Spleen (tissue), 11 donors: ENCODE results near the gene SYCP2. TPM values are rescaled to one million over a fixed set of nuclear protein-coding genes. Genes with fewer than 3 reads are reported as not detected.

Experiments
- DNase-seq: peaks from one replicate; pipeline ENCODE4 v3.0.0-alpha.2; 2020
- H3K27ac ChIP-seq, 8 donors: fragments of 200-600 bp; sonication (generic) in 7 of 8; 1 replicate in 4 of 8; 2 replicates in 4 of 8; pipeline versions ENCODE4 v1.5.0 to v1.8.0; 2016 to 2021; ENCODE audit warnings: inconsistent platforms in 4 of 8, mild to moderate bottlenecking in 4 of 8, moderate library complexity in 1 of 8
- H3K27me3 ChIP-seq, 7 donors: fragments of 200-600 bp; sonication (generic) in 6 of 7; replicated peaks in 1 of 7; 1 replicate in 4 of 7; 2 replicates in 3 of 7; pipeline versions ENCODE4 v1.5.0 to v1.8.0; 2016 to 2021; ENCODE audit warnings: inconsistent platforms in 3 of 7, mild to moderate bottlenecking in 1 of 7
- H3K36me3 ChIP-seq, 6 donors: fragments of 200-600 bp; sonication (generic) in 5 of 6; 1 replicate in 4 of 6; 2 replicates in 2 of 6; pipeline versions ENCODE4 v1.5.0 to v1.8.0; 2016 to 2021; ENCODE audit warnings: inconsistent platforms in 2 of 6
- H3K4me1 ChIP-seq, 6 donors: fragments of 200-600 bp; sonication (generic) in 5 of 6; 1 replicate in 3 of 6; 2 replicates in 3 of 6; pipeline versions ENCODE4 v1.5.0 to v1.8.0; 2016 to 2021; ENCODE audit warnings: inconsistent platforms in 3 of 6
- H3K4me3 ChIP-seq, 8 donors: fragments of 200-600 bp; sonication (generic) in 7 of 8; 1 replicate in 4 of 8; 2 replicates in 4 of 8; pipeline versions ENCODE4 v1.5.0 to v1.8.0; 2016 to 2021; ENCODE audit warnings: inconsistent platforms in 4 of 8, mild to moderate bottlenecking in 4 of 8, moderate library complexity in 2 of 8
- H3K9me3 ChIP-seq, 8 donors: fragments of 200-600 bp; sonication (generic) in 7 of 8; 1 replicate in 4 of 8; 2 replicates in 4 of 8; pipeline versions ENCODE4 v1.5.0 to v1.8.0; 2016 to 2021; ENCODE audit warnings: inconsistent platforms in 4 of 8
- POLR2A ChIP-seq, 3 donors: fragments of 450-650 bp; IDR thresholded peaks; one replicate each; pipeline ENCODE4 v1.5.1; 2017; ENCODE audit warnings: antibody characterized with exemption in 3 of 3, mild to moderate bottlenecking in 1 of 3
- POLR2AphosphoS5 ChIP-seq, 3 donors: sonication (generic); formaldehyde crosslinking; IDR thresholded peaks; one replicate each; pipeline ENCODE4 v1.5.1; 2017; ENCODE audit warnings: antibody characterized with exemption in 3 of 3
- WGBS, 5 donors: extraction: QIAGEN DNeasy Blood & Tissue Kit in 3 of 5; methylation state at CpG; one replicate each; pipeline versions ENCODE4 v1.1.5 to v1.1.7; 2013 to 2018; 5-methylcytosine and 5-hydroxymethylcytosine counted together
- intact Hi-C: fragments of 100-400 bp; cut with DNase I; formaldehyde crosslinking; loops from one replicate; pipeline ENCODE4 v1.15.0; 2023; ENCODE audit warnings: low total_unique reads
- polyA plus RNA-seq, 3 donors: library from polyadenylated mRNA; stranded (reverse); fragments of 200-250 nt; gene quantifications; one replicate each; pipeline ENCODE4 v1.2.1, GENCODE V29; 2013
- total RNA-seq, 7 donors: library from RNA; depleted of rRNA in 3 of 7; stranded (reverse); fragments of >200 nt in 3 of 7; fragmentation: NEBNext Ultra II Directional in 4 of 7; extraction: Animal tissue kit (Norgen Biotek cat#: 25700) in 4 of 7; gene quantifications; one replicate each; pipeline versions ENCODE4 v1.1.0 to v1.2.1, GENCODE V29; 2016 to 2021
- TF ChIP-seq, protein P1 (sequence below), 11 experiments: fragments of 200-600 bp in 7 of 11; fragments of 450-650 bp in 4 of 11; sonication (generic) in 4 of 11; IDR thresholded peaks in 8 of 11; conservative IDR thresholded peaks in 3 of 11; 1 replicate in 7 of 11; 2 replicates in 4 of 11; pipeline versions ENCODE4 v1.4.0 to v1.8.0; 2016 to 2021; ENCODE audit warnings: antibody characterized with exemption in 11 of 11, inconsistent platforms in 4 of 11, mild to moderate bottlenecking in 1 of 11
- donor health status: healthy with polysubstance abuse.
- donor health status: DM: no; HTN: no; CAD: no; lungs with moderate emphysema.
- donor health status: DM: no; HTN: no; CAD: no.
- donor health status: Bipolar disorder and iron deficiency.
- donor health status: healthy.
- donor health status: DM: no; HTN: no; CAD: no.
- donor health status: DM: yes; HTN: yes; CAD: no.

SYCP2 gene
- total and polyA plus RNA-seq, 10 donors: 1.5 to 9.1 (median 4.9) TPM

DNA sequence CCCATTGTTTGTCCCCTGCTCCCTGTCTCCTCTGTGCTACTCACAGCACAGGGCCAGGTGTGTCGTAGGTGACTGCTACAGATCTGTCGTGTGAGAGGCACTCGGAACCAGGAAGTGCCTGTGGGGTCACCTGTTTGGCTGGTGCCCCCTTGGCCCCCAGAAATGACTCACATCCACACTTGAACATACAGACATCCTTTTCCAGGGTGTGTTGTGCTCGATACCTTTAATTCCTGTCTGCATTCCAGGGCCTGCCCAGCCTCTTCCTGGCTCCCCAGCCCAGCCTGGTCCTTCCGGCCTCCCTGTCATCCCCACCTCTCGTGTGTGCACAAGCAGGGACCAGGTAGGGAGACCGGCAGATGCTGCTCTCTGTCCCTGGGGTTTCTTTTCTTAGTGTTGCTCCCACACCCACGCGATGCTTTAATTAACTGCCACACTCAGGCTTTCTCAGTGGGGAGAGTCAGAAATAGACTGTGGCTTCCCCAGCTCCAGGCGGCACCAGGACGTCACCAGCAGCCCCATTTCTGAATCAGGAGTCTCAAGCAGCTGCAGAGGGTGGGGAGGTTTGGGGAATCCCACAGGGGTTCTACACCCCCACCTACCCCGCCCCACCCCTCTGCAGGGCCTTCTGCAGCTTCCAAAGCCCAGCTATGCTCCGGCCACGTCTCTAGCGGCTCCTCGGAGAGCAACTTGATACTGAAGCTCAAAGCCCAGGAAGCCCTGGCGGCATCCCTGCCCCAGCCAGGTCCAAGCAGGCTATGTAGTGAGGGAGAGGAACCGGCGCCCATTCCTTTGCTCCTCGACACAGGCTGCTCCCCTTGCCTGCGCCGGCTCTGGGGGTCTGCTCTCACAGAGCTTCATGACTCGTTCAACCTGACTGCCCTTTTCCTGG lies 102.2 kb downstream of the SYCP2 start:
- intact Hi-C loops: no loop called here
- Histone ChIP-seq H3K27ac (no peak overlapping the region), H3K36me3 (no peaks in the 10 kb centered on the region), H3K27me3 (peaks cover 0 to 66% (median 0%) of the 10 kb centered on the region in 7 donors), H3K4me3 (no peak overlapping the region), H3K9me3 (no peaks in the 10 kb centered on the region), H3K4me1 (peaks cover 4 to 15% (median 11%) of the 10 kb centered on the region in 6 donors)
- WGBS, 5 donors: 74 to 84% (median 77%) methylated on average over 20 to 23 of the region's 23 CpGs
- DNase-seq: peak; percentile 58
- TF ChIP-seq, protein P1, sequence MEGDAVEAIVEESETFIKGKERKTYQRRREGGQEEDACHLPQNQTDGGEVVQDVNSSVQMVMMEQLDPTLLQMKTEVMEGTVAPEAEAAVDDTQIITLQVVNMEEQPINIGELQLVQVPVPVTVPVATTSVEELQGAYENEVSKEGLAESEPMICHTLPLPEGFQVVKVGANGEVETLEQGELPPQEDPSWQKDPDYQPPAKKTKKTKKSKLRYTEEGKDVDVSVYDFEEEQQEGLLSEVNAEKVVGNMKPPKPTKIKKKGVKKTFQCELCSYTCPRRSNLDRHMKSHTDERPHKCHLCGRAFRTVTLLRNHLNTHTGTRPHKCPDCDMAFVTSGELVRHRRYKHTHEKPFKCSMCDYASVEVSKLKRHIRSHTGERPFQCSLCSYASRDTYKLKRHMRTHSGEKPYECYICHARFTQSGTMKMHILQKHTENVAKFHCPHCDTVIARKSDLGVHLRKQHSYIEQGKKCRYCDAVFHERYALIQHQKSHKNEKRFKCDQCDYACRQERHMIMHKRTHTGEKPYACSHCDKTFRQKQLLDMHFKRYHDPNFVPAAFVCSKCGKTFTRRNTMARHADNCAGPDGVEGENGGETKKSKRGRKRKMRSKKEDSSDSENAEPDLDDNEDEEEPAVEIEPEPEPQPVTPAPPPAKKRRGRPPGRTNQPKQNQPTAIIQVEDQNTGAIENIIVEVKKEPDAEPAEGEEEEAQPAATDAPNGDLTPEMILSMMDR (IDR thresholded peaks at IDR 0.05 in 8 of 11, conservative IDR thresholded peaks at IDR 0.05 in 3 of 11): no peak
- TF ChIP-seq POLR2A (IDR thresholded peaks at IDR 0.05): no peak
- TF ChIP-seq POLR2AphosphoS5 (IDR thresholded peaks at IDR 0.05): no peak

DNA sequence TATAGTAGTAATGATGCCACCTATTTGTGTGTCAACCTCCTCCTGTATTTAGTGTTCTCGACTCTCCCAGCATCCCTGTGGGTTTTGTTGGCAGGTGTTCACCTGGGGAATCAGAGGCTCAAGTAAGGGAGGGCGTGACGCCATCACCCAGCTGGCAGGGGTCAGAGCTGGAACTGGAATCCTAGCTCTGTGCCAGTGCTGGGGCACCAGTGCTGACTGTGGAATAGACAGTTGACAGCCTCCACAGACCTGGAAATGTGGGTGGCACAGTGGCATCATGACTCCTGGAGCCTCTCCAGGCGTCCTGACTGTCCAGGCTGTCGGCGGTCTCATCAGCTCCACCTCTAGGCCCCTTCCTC lies 102.8 kb downstream of the SYCP2 start:
- Histone ChIP-seq H3K4me1 (peaks cover 0 to 9% (median 4%) of the 10 kb centered on the region in 6 donors), H3K9me3 (no peaks in the 10 kb centered on the region), H3K27ac (no peak overlapping the region), H3K4me3 (no peak overlapping the region), H3K36me3 (no peaks in the 10 kb centered on the region), H3K27me3 (peaks cover 0 to 59% (median 0%) of the 10 kb centered on the region in 7 donors)
- TF ChIP-seq POLR2AphosphoS5 (IDR thresholded peaks at IDR 0.05) (no peak), POLR2A (IDR thresholded peaks at IDR 0.05) (no peak)
- TF ChIP-seq, protein P1 (IDR thresholded peaks at IDR 0.05 in 8 of 11, conservative IDR thresholded peaks at IDR 0.05 in 3 of 11): no peak
- peak; percentile 54 for DNase-seq
- 68 to 85% (median 78%) methylated on average over 6 of the region's 6 CpGs for WGBS, 5 donors
- intact Hi-C loops: no loop called here

DNA sequence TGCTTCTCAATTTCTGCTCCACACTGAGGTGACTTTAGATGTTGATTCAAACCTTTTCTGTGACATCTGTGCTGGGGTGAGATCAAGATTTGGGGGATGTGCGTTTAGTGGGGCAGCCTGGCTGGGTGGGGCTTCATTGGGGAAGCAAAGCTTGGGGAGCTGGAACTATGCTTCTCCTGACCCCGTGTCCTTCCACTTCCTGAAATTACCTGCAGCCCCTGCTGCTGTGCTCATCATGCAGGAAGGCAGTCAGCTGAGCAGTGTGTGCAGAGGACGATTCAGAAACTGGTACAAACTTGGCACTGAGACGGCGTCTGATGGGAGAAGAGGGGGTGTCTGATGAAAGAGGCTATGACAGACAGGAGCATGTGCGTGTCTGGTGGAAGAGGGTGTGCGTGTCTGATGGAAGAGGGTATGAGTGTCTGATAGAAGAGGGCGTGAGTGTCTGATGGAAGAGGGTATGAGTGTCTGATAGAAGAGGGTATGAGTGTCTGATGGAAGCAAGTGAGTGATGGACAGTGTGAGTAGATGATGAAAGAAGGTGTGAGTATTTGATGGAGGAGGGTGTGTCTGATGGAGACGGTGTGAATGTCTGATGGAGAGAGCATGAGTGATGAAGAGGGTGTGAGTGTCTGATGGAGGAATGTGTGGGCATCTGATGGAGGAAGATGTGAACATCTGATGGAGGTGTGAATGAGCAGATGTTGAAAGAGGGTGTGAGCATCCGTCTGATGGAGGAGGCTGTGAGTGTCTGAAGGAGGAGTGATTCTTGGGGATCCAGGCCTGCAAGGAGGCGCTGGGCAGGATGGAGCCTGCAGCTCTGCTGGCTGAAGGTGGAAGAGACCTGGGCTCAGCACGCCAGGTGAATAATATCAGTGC lies 103.4 kb downstream of the SYCP2 start:
- Histone ChIP-seq H3K27me3 (peaks cover 0 to 53% (median 0%) of the 10 kb centered on the region in 7 donors), H3K9me3 (no peaks in the 10 kb centered on the region), H3K27ac (no peak overlapping the region), H3K36me3 (no peaks in the 10 kb centered on the region), H3K4me1 (peaks cover 0 to 2% (median 0%) of the 10 kb centered on the region in 6 donors), H3K4me3 (no peak overlapping the region)
- 58 to 75% (median 72%) methylated on average over 12 of the region's 12 CpGs for WGBS, 5 donors
- intact Hi-C loops: no loop called here
- peak; percentile 29 for DNase-seq
- no peak for TF ChIP-seq POLR2AphosphoS5 (IDR thresholded peaks at IDR 0.05)
- TF ChIP-seq, protein P1 (IDR thresholded peaks at IDR 0.05 in 8 of 11, conservative IDR thresholded peaks at IDR 0.05 in 3 of 11): no peak
- no peak for TF ChIP-seq POLR2A (IDR thresholded peaks at IDR 0.05)
